Activated T-cell treated with anti-CD3 and anti-CD28 coated beads for 24 hours (primary cell): ENCODE data around the gene NDUFAF3.

ENCODE experiments used
- DNase-seq: peaks from one replicate; pipeline ENCODE4 v3.0.0-alpha.2; 2020; ENCODE audit warnings: low read depth

NDUFAF3 gene

DNA sequence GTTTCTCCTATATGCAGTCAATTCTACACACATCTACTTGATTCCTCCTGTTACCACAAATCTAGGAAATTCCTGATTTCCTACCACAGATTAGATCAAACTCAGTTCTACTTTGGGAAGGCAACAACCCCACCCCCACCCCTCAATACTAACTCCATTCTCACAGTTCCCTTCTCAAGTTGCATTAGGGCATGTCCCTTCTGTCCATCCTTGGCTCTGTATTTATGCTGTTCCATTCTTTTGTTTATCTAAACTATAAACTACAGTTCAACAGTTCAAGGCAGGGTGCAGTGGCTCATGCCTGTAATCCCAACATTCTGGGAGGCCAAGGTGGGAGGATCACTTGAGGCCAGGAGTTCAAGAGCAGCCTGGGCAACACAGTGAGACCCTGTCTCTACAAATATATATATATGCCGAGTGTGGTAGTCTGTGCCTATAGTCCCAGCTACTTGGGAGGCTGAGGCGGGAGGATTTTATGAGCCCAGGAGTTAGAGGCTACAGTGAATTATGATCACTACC is 32.5 kb downstream of the NDUFAF3 start:
- no peak for DNase-seq

DNA sequence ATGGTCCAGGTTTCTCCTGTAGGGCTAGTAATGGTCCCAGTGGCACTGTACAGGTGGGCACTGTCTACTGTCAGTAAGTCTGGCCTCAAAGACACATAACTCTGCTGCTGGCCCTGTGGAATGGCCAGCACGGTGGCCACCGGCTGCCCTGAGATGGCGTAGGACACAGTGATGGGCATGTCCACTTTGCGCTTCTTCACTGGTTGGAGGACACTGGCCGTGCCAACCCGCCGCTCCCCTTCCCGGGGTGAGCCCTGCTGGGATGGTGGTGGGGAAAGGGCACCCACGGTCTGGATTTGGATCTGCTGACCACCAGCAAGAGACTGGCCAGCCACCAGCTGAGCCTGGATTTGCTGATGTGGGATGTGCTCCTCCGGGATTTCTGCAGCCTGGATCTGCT is 35.3 kb downstream of the NDUFAF3 start:
- no peak for DNase-seq

DNA sequence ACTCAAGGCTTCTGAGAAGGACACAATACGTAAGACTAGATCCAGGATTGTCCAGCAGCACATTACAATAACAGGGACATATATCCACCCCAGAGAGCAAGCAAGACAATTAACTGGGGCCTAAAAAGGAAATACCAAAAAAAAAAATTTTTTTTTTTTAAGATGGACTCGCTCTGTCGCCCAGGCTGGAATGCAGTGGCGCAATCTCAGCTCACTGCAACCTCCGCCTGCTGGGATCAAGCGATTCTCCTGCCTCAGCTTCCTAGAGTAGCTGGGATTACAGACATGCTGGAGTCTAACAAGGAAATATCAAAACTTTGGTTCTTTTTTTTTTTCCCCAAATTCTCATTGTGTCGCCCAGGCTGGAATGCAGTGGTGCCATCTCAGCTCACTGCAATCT is 36.1 kb downstream of the NDUFAF3 start:
- no peak for DNase-seq
